WTC11 (cell line): ENCODE results near the gene CKM. TPM values are rescaled to one million over a fixed set of nuclear protein-coding genes. Genes with fewer than 3 reads are reported as not detected.

ENCODE experiments used
- ATAC-seq: fragments of 200-7000 bp; cut with Tn5 transposase; 2 replicates; pipeline ENCODE4 v1.10.0; 2021; ENCODE audit warnings: mild to moderate bottlenecking, moderate library complexity
- CTCF ChIA-PET: fragments of 300-600 bp; sonication (Branson Sonifier 250); formaldehyde crosslinking; loops from one replicate; lab custom pipeline; 2021; ENCODE audit warnings: antibody characterized with exemption; lab: Charles Lee
- POLR2A ChIA-PET: fragments of 350-600 bp; sonication (Branson Sonifier 250); formaldehyde crosslinking; loops from one replicate; lab custom pipeline; 2021; ENCODE audit warnings: antibody characterized with exemption; lab: Charles Lee
- DNase-seq: peaks from one replicate; pipeline ENCODE4 v3.0.0; 2021; ENCODE audit warnings: low spot score
- H3K27ac Mint-ChIP-seq: 2 replicates; pipeline ENCODE4 v1.8.0; 2021; ENCODE audit warnings: mixed read lengths
- H3K27me3 Mint-ChIP-seq: 2 replicates; pipeline ENCODE4 v1.8.0; 2021; ENCODE audit warnings: low read depth, mild to moderate bottlenecking, moderate library complexity, mixed read lengths
- H3K36me3 Mint-ChIP-seq: 2 replicates; pipeline ENCODE4 v1.8.0; 2021; ENCODE audit warnings: mixed read lengths
- H3K4me1 Mint-ChIP-seq: 2 replicates; pipeline ENCODE4 v1.8.0; 2022; ENCODE audit warnings: mixed read lengths
- H3K4me3 Mint-ChIP-seq: 2 replicates; pipeline ENCODE4 v1.8.0; 2021; ENCODE audit warnings: mild to moderate bottlenecking, moderate library complexity, mixed read lengths
- H3K9me3 Mint-ChIP-seq: 2 replicates; pipeline ENCODE4 v1.8.0; 2021; ENCODE audit warnings: mixed read lengths
- ATF1 ChIP-seq: sonication (generic); formaldehyde crosslinking; IDR thresholded peaks from 2 replicates; pipeline ENCODE4 v1.8.1; 2023; ENCODE audit warnings: mild to moderate bottlenecking, moderate library complexity, missing genetic modification reagents
- ELF4 ChIP-seq: sonication (generic); formaldehyde crosslinking; IDR thresholded peaks from 2 replicates; pipeline ENCODE4 v1.8.1; 2022; ENCODE audit warnings: low read depth, mild to moderate bottlenecking, moderate library complexity, missing genetic modification reagents
- ETV6 ChIP-seq: sonication (generic); formaldehyde crosslinking; IDR thresholded peaks from 2 replicates; pipeline ENCODE4 v1.8.1; 2022; ENCODE audit warnings: mild to moderate bottlenecking, missing genetic modification reagents
- FOXP4 ChIP-seq: sonication (generic); formaldehyde crosslinking; IDR thresholded peaks from 2 replicates; pipeline ENCODE4 v1.8.0; 2022; ENCODE audit warnings: mild to moderate bottlenecking, missing genetic modification reagents
- GRHL2 ChIP-seq: fragments of 250-450 bp; sonication (Bioruptor Pico); IDR thresholded peaks from 2 replicates; pipeline ENCODE4 v1.8.0; 2022; ENCODE audit warnings: mild to moderate bottlenecking, moderate library complexity; ENCODE audit not compliant: insufficient replicate concordance, severe bottlenecking
- IRF1 ChIP-seq: sonication (generic); formaldehyde crosslinking; IDR thresholded peaks from 2 replicates; pipeline ENCODE4 v1.8.0; 2023; ENCODE audit warnings: missing genetic modification reagents
- MXD4 ChIP-seq: fragments of 250-450 bp; sonication (Bioruptor Pico); IDR thresholded peaks from 2 replicates; pipeline ENCODE4 v1.8.0; 2021; ENCODE audit warnings: mild to moderate bottlenecking, moderate library complexity, borderline replicate concordance
- NR1H2 ChIP-seq: sonication (generic); formaldehyde crosslinking; IDR thresholded peaks from 2 replicates; pipeline ENCODE4 v1.9.0; 2021; ENCODE audit warnings: mild to moderate bottlenecking, moderate library complexity, missing genetic modification reagents
- OVOL2 ChIP-seq: fragments of 250-450 bp; sonication (Bioruptor Pico); IDR thresholded peaks from 2 replicates; pipeline ENCODE4 v1.9.0; 2021; ENCODE audit warnings: mild to moderate bottlenecking, borderline replicate concordance
- PREB ChIP-seq: sonication (generic); formaldehyde crosslinking; IDR thresholded peaks from 2 replicates; pipeline ENCODE4 v1.8.1; 2022; ENCODE audit warnings: mild to moderate bottlenecking, missing genetic modification reagents, moderate library complexity, borderline replicate concordance
- PRRX2 ChIP-seq: fragments of 250-450 bp; sonication (Bioruptor Pico); IDR thresholded peaks from 2 replicates; pipeline ENCODE4 v1.8.0; 2021; ENCODE audit warnings: mild to moderate bottlenecking
- SMAD4 ChIP-seq: sonication (generic); formaldehyde crosslinking; IDR thresholded peaks from 2 replicates; pipeline ENCODE4 v1.8.0; 2022; ENCODE audit warnings: mild to moderate bottlenecking, missing genetic modification reagents
- SP1 ChIP-seq: sonication (generic); formaldehyde crosslinking; conservative IDR thresholded peaks from 2 replicates; pipeline ENCODE4 v1.8.1; 2022; ENCODE audit warnings: missing genetic modification reagents
- TCF7 ChIP-seq: sonication (generic); formaldehyde crosslinking; IDR thresholded peaks from 2 replicates; pipeline ENCODE4 v1.8.0; 2022; ENCODE audit warnings: mild to moderate bottlenecking, low read depth, missing genetic modification reagents, moderate library complexity
- ZBTB21 ChIP-seq: sonication (generic); formaldehyde crosslinking; IDR thresholded peaks from 2 replicates; pipeline ENCODE4 v1.8.1; 2023; ENCODE audit warnings: mild to moderate bottlenecking, missing genetic modification reagents, borderline replicate concordance
- ZMAT4 ChIP-seq: fragments of 250-450 bp; sonication (Bioruptor Pico); IDR thresholded peaks from 2 replicates; pipeline ENCODE4 v1.9.0; 2021; ENCODE audit warnings: mild to moderate bottlenecking
- ZNF121 ChIP-seq: sonication (generic); formaldehyde crosslinking; IDR thresholded peaks from 2 replicates; pipeline ENCODE4 v1.8.0; 2023; ENCODE audit warnings: missing genetic modification reagents
- ZNF219 ChIP-seq: sonication (generic); formaldehyde crosslinking; IDR thresholded peaks from 2 replicates; pipeline ENCODE4 v1.8.0; 2023; ENCODE audit warnings: missing genetic modification reagents, mild to moderate bottlenecking, borderline replicate concordance
- ZNF263 ChIP-seq: sonication (generic); formaldehyde crosslinking; IDR thresholded peaks from 2 replicates; pipeline ENCODE4 v1.8.1; 2022; ENCODE audit warnings: low read depth, mild to moderate bottlenecking, moderate library complexity, missing genetic modification reagents
- ZNF396 ChIP-seq: fragments of 250-450 bp; sonication (Bioruptor Pico); IDR thresholded peaks from 2 replicates; pipeline ENCODE4 v1.8.0; 2021; ENCODE audit warnings: mild to moderate bottlenecking, moderate library complexity, borderline replicate concordance
- ZNF532 ChIP-seq: fragments of 250-450 bp; sonication (Bioruptor Pico); IDR thresholded peaks from 2 replicates; pipeline ENCODE4 v1.9.0; 2021; ENCODE audit warnings: mild to moderate bottlenecking, borderline replicate concordance
- total RNA-seq: library from RNA; stranded (reverse); gene quantifications from 3 replicates; pipeline ENCODE4 v1.2.3, GENCODE V29; 2021
- TF ChIP-seq, protein P1 (sequence below): fragments of 250-450 bp; sonication (Bioruptor Pico); IDR thresholded peaks from 2 replicates; pipeline ENCODE4 v1.8.0; 2021; ENCODE audit warnings: mild to moderate bottlenecking

CKM gene
- total RNA-seq, 1 experiment from 2014 or later: not detected

DNA sequence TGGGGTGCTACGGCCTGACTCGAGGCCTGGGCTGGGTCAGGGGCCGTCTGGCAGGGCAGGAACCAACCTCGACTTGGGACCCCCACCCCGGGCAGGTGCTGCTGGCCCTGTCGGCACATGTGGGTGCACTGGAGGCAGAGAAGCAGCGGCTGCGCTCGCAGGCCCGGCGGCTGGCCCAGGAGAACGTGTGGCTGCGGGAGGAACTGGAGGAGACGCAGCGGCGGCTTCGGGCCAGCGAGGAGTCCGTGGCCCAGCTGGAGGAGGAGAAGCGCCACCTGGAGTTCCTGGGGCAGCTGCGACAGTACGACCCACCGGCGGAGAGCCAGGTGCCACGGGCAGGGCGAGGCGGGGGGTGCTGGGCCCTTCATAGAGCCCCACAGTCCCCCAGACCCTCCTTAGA lies 23.8 kb upstream of the CKM start (continued):
- TF ChIP-seq ETV6 (CRISPR knock-in tag) (no peak), OVOL2 (CRISPR knock-in tag) (no peak), ZNF263 (CRISPR knock-in tag) (no peak), ZNF121 (no peak)
- TF ChIP-seq, protein P1, sequence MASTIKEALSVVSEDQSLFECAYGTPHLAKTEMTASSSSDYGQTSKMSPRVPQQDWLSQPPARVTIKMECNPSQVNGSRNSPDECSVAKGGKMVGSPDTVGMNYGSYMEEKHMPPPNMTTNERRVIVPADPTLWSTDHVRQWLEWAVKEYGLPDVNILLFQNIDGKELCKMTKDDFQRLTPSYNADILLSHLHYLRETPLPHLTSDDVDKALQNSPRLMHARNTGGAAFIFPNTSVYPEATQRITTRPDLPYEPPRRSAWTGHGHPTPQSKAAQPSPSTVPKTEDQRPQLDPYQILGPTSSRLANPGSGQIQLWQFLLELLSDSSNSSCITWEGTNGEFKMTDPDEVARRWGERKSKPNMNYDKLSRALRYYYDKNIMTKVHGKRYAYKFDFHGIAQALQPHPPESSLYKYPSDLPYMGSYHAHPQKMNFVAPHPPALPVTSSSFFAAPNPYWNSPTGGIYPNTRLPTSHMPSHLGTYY (CRISPR knock-in tag): no peak

DNA sequence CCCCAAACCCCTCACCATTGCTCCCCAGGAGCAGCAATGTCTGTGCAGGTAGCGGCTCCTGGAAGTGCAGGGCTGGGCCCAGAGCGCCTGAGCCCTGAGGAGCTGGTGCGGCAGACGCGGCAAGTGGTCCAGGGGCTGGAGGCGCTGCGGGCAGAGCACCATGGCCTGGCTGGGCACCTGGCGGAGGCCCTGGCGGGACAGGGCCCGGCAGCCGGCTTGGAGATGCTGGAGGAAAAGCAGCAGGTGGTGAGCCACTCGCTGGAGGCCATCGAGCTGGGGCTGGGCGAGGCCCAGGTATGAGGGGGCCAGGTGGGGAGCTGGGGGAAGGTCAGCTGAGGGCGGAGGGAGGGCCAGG lies 22.8 kb upstream of the CKM start:
- TF ChIP-seq NR1H2 (CRISPR knock-in tag) (no peak), PRRX2 (CRISPR knock-in tag) (no peak), MXD4 (CRISPR knock-in tag) (no peak)
- TF ChIP-seq, all 79 proteins: peak for 0
- no peak overlapping the region for H3K27ac Mint-ChIP-seq
- 0 out of 2 replicates have a peak, but pooled peaks cover 3% of the 10 kb centered on the region for H3K4me1 Mint-ChIP-seq
- CTCF ChIA-PET: interaction anchor here (1.0 to 1.1 kb wide), 3 partner anchors 140 to 194 kb away, joined by 3 to 6 read pairs (median 5); partner anchors contain the start of genes BLOC1S3 and TRAPPC6A
- peaks cover 6% of the 10 kb centered on the region; the same call in 1 of the 2 replicates for H3K36me3 Mint-ChIP-seq
- DNase-seq (no peak), ATAC-seq (no peak)
- no peaks in the 10 kb centered on the region for H3K9me3 Mint-ChIP-seq
- POLR2A ChIA-PET: interaction anchor here (0.7 kb wide), 1 partner anchor 37 kb away, joined by 3 read pairs; no protein-coding TSS in a partner anchor
- H3K4me3 Mint-ChIP-seq: no peak overlapping the region
- H3K27me3 Mint-ChIP-seq: no peaks in the 10 kb centered on the region

DNA sequence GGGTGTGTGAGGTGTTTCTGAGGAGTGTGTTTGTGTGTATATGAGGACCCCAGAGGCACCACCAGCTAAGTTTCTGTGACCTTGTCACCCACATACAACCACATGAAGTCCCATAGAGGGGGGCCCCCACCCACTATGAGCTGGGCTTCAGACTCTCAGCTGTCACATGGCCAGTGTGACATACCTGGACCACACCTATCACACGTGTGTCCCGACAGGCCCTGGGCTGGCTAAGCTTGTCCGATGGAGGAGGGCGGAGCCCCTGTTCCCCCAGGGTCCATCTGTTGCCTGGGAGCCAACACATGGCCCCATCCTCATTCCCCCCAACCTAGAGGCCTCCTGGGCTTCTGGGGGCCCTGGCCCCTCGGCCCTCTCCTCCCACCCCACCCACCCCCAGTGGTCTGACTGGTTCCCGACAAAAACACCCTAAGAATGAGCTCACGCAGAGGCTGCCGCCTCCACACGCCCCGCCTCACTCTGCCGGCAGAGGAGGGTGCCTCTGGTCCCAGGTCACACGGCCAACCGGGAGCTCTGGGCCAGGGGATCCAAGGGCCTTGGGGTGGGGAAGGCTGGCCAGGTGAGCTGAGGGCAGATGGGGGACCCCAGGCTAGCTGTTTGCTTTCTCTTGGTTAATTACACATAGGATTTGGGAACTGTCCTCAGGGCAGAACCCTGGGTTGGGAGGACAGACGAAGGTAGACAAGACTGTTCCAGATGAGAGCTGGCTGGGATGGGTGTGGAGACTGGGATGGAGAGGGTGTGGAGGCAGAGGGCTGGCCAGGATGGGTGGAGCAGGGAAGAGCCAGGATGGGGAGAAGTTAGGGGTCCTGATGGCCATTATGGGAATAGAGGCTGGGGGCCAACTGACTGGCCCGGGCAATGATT lies 22.2 kb upstream of the CKM start:
- ChIA-PET CTCF (interaction anchor here (0.7 to 1.1 kb wide), 4 partner anchors 57 to 193 kb away, joined by 3 to 6 read pairs (median 4); no protein-coding TSS in a partner anchor), POLR2A (interaction anchor here (0.7 kb wide), 1 partner anchor 37 kb away, joined by 3 read pairs; no protein-coding TSS in a partner anchor)
- DNase-seq (no peak), ATAC-seq (no peak)
- H3K27ac Mint-ChIP-seq: no peak overlapping the region
- H3K4me3 Mint-ChIP-seq: no peak overlapping the region
- peaks cover 2% of the 10 kb centered on the region; the same call in 1 of the 2 replicates for H3K36me3 Mint-ChIP-seq
- H3K27me3 Mint-ChIP-seq: peaks cover 5% of the 10 kb centered on the region
- H3K9me3 Mint-ChIP-seq: no peaks in the 10 kb centered on the region
- peaks cover 5% of the 10 kb centered on the region; the same call in 1 of the 2 replicates for H3K4me1 Mint-ChIP-seq
- TF ChIP-seq ZNF396 (CRISPR knock-in tag) (no peak), ZBTB21 (CRISPR knock-in tag) (no peak), SP1 (CRISPR knock-in tag) (no peak), MXD4 (CRISPR knock-in tag) (no peak), FOXP4 (CRISPR knock-in tag) (no peak), ELF4 (CRISPR knock-in tag) (no peak), PREB (CRISPR knock-in tag) (no peak), TCF7 (CRISPR knock-in tag) (no peak), ZNF219 (CRISPR knock-in tag) (no peak), ZNF532 (CRISPR knock-in tag) (no peak), ZMAT4 (CRISPR knock-in tag) (no peak), IRF1 (no peak), ATF1 (CRISPR knock-in tag) (no peak), ZNF263 (CRISPR knock-in tag) (no peak), GRHL2 (CRISPR knock-in tag) (no peak), SMAD4 (CRISPR knock-in tag) (no peak)
